Activated naive CD8-positive, alpha-beta T cell treated with anti-CD3 and anti-CD28 coated beads, Interleukin-2, amount 50 U/mL, for 24 hours (primary cell): ENCODE data around the gene PPP2R5D.

ENCODE experiments used
- ATAC-seq: fragments of 150-1000 bp; cut with Tn5 transposase; one replicate; pipeline ENCODE4 v1.10.0; 2021
- DNase-seq: peaks from one replicate; pipeline ENCODE4 v3.0.0; 2021
- H3K27ac Mint-ChIP-seq: one replicate; pipeline ENCODE4 v1.8.0; 2021; ENCODE audit warnings: mild to moderate bottlenecking, mixed read lengths
- H3K27me3 Mint-ChIP-seq: one replicate; pipeline ENCODE4 v1.8.0; 2021; ENCODE audit warnings: mixed read lengths
- H3K36me3 Mint-ChIP-seq: one replicate; pipeline ENCODE4 v1.8.0; 2021; ENCODE audit warnings: low read depth, mixed read lengths
- H3K4me1 Mint-ChIP-seq: one replicate; pipeline ENCODE4 v1.8.0; 2021; ENCODE audit warnings: mixed read lengths
- H3K4me3 Mint-ChIP-seq: one replicate; pipeline ENCODE4 v1.8.0; 2021; ENCODE audit warnings: mild to moderate bottlenecking, moderate library complexity, mixed read lengths
- H3K9me3 Mint-ChIP-seq: one replicate; pipeline ENCODE4 v1.8.0; 2021; ENCODE audit warnings: mixed read lengths

PPP2R5D gene

DNA sequence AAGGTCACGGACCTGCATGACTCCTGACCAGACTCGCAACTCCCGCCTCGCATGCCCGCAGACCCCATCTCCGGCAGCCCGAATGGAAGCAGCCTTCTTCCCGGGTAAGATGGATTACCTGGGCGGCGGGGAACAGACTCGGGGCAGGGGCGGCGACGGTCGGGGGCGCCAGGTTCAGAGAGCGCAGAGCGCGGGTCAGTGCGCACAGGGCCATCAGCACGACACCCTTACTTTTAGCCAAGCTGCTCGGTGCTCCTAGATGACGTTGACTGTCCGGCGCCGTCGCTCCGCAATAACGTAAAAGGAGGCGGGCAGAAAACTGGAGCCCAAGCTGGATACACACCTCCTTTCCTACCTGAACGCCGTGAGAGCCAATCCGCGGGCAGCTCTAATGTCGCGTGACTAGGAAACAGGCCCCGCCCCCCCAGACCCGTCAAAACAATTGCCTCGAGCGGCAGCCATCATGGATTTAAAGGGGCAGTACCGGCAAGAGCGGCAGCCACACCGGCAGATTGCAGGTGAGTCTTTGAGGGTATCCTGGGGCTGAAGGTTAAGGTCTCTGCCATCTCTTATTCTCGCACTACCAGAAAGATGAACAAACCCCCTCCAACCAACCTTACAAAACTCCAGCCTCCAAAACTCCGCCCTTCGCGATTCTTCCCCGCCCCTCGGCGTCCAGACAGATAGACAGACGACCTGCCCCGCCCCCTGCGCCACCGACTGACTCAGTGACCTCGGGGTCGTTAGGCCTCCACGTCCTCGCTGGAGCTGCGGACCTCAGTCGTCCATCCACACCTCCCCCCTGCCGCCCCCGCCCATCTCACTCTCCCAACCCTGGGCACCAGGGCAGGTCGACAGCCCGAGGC, 75.0 kb downstream of the PPP2R5D start, which contains the start of the genes KLC4 and MRPL2:
KLC4 (plus strand) TSS at position 464 of the 866 bp plus-strand sequence. CDS start 1,705 bp downstream, outside the sequence.
MRPL2 (minus strand) TSS at position 267 of the 866 bp plus-strand sequence; CDS start at position 214, 53 bp downstream.
- peak; percentile 96 for ATAC-seq
- Mint-ChIP-seq H3K27me3 (no peaks in the 10 kb centered on the region), H3K9me3 (no peaks in the 10 kb centered on the region), H3K4me3 (peak within 1 kb of the TSS; percentile 96), H3K4me1 (peaks cover 31% of the 10 kb centered on the region), H3K27ac (peak within 1 kb of the TSS; percentile 98), H3K36me3 (peaks cover 22% of the 10 kb centered on the region)
- DNase-seq = peak; percentile 96

- Mint-ChIP-seq H3K4me3 (peak overlapping the region; percentile 96), H3K27me3 (no peaks in the 10 kb centered on the region), H3K9me3 (no peaks in the 10 kb centered on the region), H3K4me1 (peaks cover 31% of the 10 kb centered on the region), H3K36me3 (peaks cover 20% of the 10 kb centered on the region), H3K27ac (peak overlapping the region; percentile 98)
- ATAC-seq (no peak), DNase-seq (no peak)
Measured at GRCh38 chr6:43060034-43060754, 75.8 kb downstream of the PPP2R5D start.

DNA sequence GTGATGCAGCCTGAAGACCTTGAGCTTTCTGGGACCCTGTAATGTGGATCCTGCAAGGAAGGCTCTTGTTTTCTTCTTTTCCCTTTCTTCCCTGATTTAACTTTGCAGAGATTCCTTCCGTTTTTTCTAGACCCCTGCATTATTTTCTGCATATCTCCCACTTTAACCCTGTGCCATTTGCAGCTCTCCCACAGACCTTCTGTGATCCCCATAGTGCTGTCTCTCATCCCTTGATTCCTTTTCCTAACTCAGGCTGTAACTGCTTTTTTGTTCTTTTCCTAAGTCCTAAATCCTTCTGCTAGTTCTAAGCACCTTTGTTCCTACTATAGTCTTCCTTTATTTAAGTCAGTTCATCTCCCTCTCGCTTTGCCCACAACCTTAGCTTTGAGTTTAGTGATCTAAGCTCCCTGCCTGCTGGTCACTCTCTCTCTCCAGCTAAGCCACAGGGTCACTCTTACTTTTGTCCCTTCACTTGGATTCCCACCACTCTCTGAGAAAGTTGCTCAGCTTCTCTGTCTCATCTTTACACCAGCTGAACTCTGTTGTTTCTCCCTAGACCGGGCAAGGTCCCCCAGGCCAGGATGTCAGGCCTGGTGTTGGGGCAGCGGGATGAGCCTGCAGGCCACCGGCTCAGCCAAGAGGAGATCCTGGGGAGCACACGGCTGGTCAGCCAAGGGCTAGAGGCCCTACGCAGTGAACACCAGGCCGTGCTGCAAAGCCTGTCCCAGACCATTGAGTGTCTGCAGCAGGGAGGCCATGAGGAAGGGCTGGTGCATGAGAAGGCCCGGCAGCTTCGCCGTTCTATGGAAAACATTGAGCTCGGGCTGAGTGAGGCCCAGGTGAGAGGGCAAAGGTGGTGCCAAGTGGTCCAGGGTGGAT, 76.6 kb downstream of the PPP2R5D start:
- H3K36me3 Mint-ChIP-seq = peaks cover 12% of the 10 kb centered on the region

GRCh38 chr6:43061861-43062260, 77.5 kb downstream of the PPP2R5D start:
- DNase-seq (no peak), ATAC-seq (no peak)
- Mint-ChIP-seq H3K4me3 (no peak overlapping the region), H3K4me1 (peaks cover 26% of the 10 kb centered on the region), H3K36me3 (peaks cover 8% of the 10 kb centered on the region), H3K9me3 (no peaks in the 10 kb centered on the region), H3K27ac (no peak overlapping the region), H3K27me3 (no peaks in the 10 kb centered on the region)

More for the DNA sequence above, 76.6 kb downstream of the PPP2R5D start:
- ATAC-seq (no peak), DNase-seq (no peak)
- H3K9me3 Mint-ChIP-seq = no peaks in the 10 kb centered on the region
- no peaks in the 10 kb centered on the region for H3K27me3 Mint-ChIP-seq
- no peak overlapping the region for H3K27ac Mint-ChIP-seq
- H3K4me1 Mint-ChIP-seq = peaks cover 30% of the 10 kb centered on the region
- peak overlapping the region; percentile 96 for H3K4me3 Mint-ChIP-seq
